Parathyroid adenoma (tissue), 2 donors: ENCODE data around the gene CNTN4.

Source experiments
- H2AFZ ChIP-seq: fragments of 300-600 bp; sonication (generic); one replicate; pipeline ENCODE4 v1.7.0; 2017; ENCODE audit warnings: antibody characterized with exemption, mild to moderate bottlenecking
- H3K27ac ChIP-seq: fragments of 300-600 bp; sonication (generic); one replicate; pipeline ENCODE4 v1.7.0; 2017
- H3K27me3 ChIP-seq: fragments of 300-600 bp; sonication (generic); one replicate; pipeline ENCODE4 v1.7.0; 2017; ENCODE audit warnings: low read length; ENCODE audit not compliant: control insufficient read depth, insufficient read depth
- H3K36me3 ChIP-seq: fragments of 300-600 bp; sonication (generic); one replicate; pipeline ENCODE4 v1.7.0; 2017; ENCODE audit warnings: low read length; ENCODE audit not compliant: control insufficient read depth, insufficient read depth
- H3K4me1 ChIP-seq: fragments of 300-600 bp; sonication (generic); one replicate; pipeline ENCODE4 v1.7.0; 2017; ENCODE audit warnings: control low read depth
- H3K4me2 ChIP-seq: fragments of 300-600 bp; sonication (generic); one replicate; pipeline ENCODE4 v1.7.0; 2017; ENCODE audit warnings: low read length
- H3K4me3 ChIP-seq: fragments of 300-600 bp; sonication (generic); one replicate; pipeline ENCODE4 v1.7.0; 2017; ENCODE audit warnings: low read depth, low read length
- H3K79me2 ChIP-seq: fragments of 300-600 bp; sonication (generic); one replicate; pipeline ENCODE4 v1.7.0; 2017; ENCODE audit warnings: control low read depth
- H3K9ac ChIP-seq: fragments of 300-600 bp; sonication (generic); one replicate; pipeline ENCODE4 v1.7.0; 2017; ENCODE audit warnings: mild to moderate bottlenecking
- H3K9me3 ChIP-seq: fragments of 300-600 bp; sonication (generic); one replicate; pipeline ENCODE4 v1.7.0; 2017; ENCODE audit warnings: low read length; ENCODE audit not compliant: control insufficient read depth
- CTCF ChIP-seq: fragments of 300-600 bp; sonication (generic); IDR thresholded peaks from one replicate; pipeline ENCODE4 v1.7.0; 2017; ENCODE audit warnings: antibody characterized with exemption, mild to moderate bottlenecking
- donor health status: primary hyperparathyroidism.

CNTN4 gene

GRCh38 chr3:2655229-2655701 is 556.6 kb downstream of the CNTN4 start:
- Histone ChIP-seq H3K79me2 (no peaks in the 10 kb centered on the region), H3K9me3 (no peaks in the 10 kb centered on the region), H3K36me3 (no peaks in the 10 kb centered on the region), H3K27ac (no peak overlapping the region), H3K27me3 (no peaks in the 10 kb centered on the region), H3K4me3 (no peak overlapping the region), H3K4me1 (no peaks in the 10 kb centered on the region), H3K4me2 (no peak overlapping the region), H2AFZ (no peak overlapping the region), H3K9ac (no peak overlapping the region)
- no peak for TF ChIP-seq CTCF

GRCh38 chr3:2656806-2657777 is 558.4 kb downstream of the CNTN4 start:
- no peaks in the 10 kb centered on the region for H3K79me2 ChIP-seq
- H3K4me1 ChIP-seq, result no peaks in the 10 kb centered on the region
- no peak overlapping the region for H3K4me2 ChIP-seq
- H3K27me3 ChIP-seq, result no peaks in the 10 kb centered on the region
- no peaks in the 10 kb centered on the region for H3K9me3 ChIP-seq
- no peak overlapping the region for H3K27ac ChIP-seq
- no peak overlapping the region for H3K9ac ChIP-seq
- H3K4me3 ChIP-seq, result no peak overlapping the region
- H3K36me3 ChIP-seq, result no peaks in the 10 kb centered on the region
- TF ChIP-seq CTCF, result no peak
- no peak overlapping the region for H2AFZ ChIP-seq

- H3K9ac ChIP-seq, result no peak overlapping the region
- H3K4me2 ChIP-seq, result no peak overlapping the region
- H3K9me3 ChIP-seq, result no peaks in the 10 kb centered on the region
- no peaks in the 10 kb centered on the region for H3K79me2 ChIP-seq
- H2AFZ ChIP-seq, result no peak overlapping the region
- H3K4me1 ChIP-seq, result no peaks in the 10 kb centered on the region
- no peak for TF ChIP-seq CTCF
- no peaks in the 10 kb centered on the region for H3K36me3 ChIP-seq
- H3K4me3 ChIP-seq, result no peak overlapping the region
- no peak overlapping the region for H3K27ac ChIP-seq
- no peaks in the 10 kb centered on the region for H3K27me3 ChIP-seq
Measured at GRCh38 chr3:2657971-2658370, 559.3 kb downstream of the CNTN4 start.

- no peak overlapping the region for H3K4me3 ChIP-seq
- H3K4me1 ChIP-seq, result no peaks in the 10 kb centered on the region
- H3K27ac ChIP-seq, result no peak overlapping the region
- H2AFZ ChIP-seq, result no peak overlapping the region
- no peak overlapping the region for H3K4me2 ChIP-seq
- H3K9ac ChIP-seq, result no peak overlapping the region
- H3K36me3 ChIP-seq, result no peaks in the 10 kb centered on the region
- H3K79me2 ChIP-seq, result no peaks in the 10 kb centered on the region
- H3K27me3 ChIP-seq, result no peaks in the 10 kb centered on the region
- no peaks in the 10 kb centered on the region for H3K9me3 ChIP-seq
- TF ChIP-seq CTCF, result no peak
Measured at GRCh38 chr3:2659896-2660295, 561.2 kb downstream of the CNTN4 start.
